Stimulated activated CD4-positive, alpha-beta T cell treated with anti-CD3 and anti-CD28 coated beads, TNF-alpha, amount 100 ng/mL, for 4 hours (primary cell): ENCODE data around the gene COBLL1.

ENCODE experiments used
- DNase-seq, 3 experiments: peaks; one replicate each; pipeline ENCODE4 v3.0.0-alpha.2; 2020; ENCODE audit warnings: low read depth in 3 of 3

Gene COBLL1

DNA sequence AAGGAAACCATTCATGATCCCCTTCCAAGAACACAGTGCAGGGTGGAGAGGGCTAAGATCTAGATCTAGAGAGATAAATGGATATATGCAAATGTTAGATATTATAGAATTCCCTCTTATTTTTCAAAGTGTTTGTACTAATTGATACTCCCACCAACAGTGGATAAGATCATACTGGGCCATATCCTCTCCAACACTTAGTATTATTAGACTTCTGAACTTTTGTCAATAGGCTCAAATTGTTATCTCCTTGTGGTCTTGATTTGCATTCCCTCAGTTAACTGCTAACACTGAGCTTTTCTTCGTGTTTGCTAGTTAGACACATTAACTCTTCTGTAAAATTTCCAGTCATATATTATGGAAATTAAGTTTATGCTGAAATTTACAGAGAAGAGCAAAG lies 163.9 kb downstream of the COBLL1 start:
- no peak for DNase-seq

GRCh38 chr2:164677271-164677670 lies 164.4 kb downstream of the COBLL1 start:
- DNase-seq: no peak

DNA sequence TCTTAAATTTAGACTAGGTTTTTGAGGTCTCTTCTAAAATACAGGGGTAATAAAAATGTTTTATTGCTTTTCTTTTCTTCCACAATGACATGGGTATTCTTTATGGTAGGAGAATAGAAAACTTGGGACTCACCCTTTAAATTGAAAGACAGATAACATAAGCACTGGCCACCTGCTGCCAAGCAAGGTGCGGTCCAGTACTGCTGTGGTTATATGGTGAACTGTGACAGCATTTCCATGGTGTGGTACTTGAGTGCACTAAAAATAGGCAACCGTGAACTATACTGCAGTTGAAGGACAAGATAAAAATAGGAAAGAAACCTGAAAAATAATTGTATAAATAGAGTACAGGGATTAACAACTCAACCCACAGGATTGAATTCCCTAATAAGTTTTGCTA lies 165.9 kb downstream of the COBLL1 start:
- DNase-seq: no peak

- DNase-seq: no peak
Measured at GRCh38 chr2:164675027-164675426, 166.6 kb downstream of the COBLL1 start.

GRCh38 chr2:164671664-164672396 lies 169.8 kb downstream of the COBLL1 start:
- DNase-seq: no peak

DNA sequence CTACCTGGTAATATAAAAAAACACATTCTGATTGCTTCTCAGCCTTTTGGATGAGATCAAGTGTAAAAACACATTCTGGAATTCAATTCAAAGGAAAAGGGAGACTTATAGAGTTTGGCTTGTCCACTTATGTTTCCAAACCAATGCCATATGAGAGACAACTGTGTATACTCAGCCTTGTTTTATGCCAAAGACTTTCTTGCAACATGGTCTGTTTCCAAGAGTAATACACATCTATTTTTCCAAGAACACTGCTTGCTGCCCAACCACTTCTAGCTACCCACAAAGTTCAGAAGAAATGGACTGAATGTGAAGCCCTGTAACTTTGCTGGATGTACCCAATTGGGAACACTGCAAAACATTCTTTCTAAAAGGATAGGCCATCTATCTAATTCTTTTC lies 172.3 kb downstream of the COBLL1 start:
- no peak for DNase-seq

DNA sequence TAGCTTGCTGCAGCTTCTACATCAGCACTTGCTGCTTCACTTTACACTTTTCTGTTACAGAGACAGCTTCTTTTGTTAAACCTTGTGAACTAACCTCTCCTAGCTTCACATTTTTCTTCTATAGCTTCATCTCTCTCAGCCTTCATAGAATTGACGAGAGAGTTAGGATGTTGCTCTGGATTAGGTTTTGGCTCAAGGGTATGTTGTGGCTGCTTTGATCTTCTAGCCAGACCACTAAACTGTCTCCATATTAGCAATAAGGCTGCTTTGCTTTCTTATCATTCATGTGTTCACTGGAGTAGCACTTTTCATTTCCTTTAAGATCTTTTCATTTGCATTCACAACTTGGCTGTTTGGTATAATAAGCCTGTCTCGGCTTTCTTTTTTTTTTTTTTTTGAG lies 174.1 kb downstream of the COBLL1 start:
- no peak for DNase-seq

DNA sequence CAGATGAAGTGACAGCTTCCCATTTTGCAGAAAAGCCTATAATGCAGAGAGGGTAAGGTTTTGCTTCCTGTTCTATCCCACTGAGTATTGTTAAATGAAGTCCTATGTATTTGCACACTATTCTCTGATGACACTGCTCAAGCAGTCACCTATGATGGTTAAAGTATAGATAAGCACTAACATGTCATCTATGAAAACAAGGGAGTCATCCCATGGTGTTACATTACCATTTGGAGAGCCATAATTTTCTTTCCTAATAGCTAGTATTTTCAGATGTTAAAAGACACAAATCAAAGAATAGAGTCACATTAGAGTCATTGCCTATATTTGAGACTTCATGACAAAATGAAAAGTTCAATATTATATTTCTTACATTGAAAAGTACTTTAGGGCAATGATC lies 177.6 kb downstream of the COBLL1 start:
- no peak for DNase-seq

DNA sequence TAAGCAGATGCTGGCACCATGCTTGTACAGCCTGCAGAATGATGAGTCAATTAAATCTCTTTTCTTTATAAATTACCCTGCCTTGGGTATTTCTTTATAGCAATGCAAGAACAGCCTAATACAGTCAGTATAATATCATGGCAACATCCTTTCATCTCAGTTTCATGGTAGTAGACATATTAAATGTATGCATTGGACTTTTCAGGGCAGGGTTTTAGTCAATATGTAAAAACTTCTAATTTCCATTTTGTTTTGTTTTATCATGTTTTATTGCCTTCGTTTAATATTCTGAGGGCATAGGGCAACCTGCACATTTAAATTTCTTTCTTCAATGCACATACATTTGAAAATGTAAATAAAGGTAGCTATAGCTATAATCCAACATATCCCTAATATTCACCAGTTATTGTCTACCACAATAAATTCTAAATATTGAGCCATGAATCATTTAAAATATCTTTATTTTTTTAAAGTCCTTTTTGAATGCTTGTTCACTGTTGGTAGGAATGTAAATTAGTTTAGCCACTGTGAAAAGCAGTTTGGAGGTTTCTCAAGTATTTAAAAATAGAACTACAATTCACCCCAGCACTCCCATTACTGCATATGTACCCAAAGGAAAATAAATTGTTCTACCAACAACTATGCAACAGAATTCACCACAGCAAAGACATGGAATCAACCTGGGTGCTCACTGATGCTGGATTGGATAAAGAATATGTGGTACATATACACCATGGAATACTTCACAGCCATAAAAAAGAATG lies 178.6 kb downstream of the COBLL1 start:
- DNase-seq: no peak

DNA sequence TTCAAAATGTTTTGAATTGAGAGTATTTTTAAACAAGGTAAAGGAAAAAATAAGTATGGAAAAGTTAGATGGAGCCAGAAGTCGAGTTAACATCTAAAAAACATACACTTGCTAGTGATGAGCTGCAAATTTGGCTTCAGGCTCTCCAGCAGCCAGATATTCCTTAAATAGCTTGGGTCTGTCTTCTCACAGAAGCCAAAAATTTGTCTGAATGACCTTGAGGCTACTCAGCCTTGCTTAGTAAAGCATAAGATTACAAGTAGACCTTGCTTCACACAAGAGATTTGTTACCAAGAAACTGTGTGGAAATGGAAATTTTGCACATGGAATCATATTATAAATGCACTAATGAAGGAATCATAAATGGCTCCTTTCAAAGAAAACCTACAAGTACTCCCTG lies 179.6 kb downstream of the COBLL1 start:
- DNase-seq: no peak

DNA sequence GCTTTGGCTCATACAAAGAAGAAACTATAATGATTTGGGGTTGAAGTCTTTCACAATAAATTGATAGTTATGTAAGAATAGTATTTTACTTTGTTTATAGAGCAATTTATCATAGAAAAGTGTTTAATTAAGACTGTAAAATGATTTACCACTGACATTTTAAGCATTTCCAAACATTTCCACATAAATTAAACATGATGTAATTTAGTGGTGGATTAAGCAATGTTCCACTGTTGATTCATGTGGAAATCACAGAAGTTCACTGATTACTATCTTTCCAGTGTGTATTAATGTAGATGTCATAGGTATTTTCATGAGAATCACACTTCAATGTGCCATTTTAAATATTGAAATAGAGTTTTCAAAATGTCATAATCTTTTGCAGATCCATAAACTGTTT lies 180.3 kb downstream of the COBLL1 start:
- no peak for DNase-seq

GRCh38 chr2:164657129-164657528 lies 184.5 kb downstream of the COBLL1 start:
- DNase-seq: no peak

- DNase-seq: no peak
Measured at GRCh38 chr2:164655750-164656149, 185.9 kb downstream of the COBLL1 start.

GRCh38 chr2:164655336-164655735 lies 186.3 kb downstream of the COBLL1 start:
- no peak for DNase-seq

GRCh38 chr2:164651361-164651760 lies 190.3 kb downstream of the COBLL1 start:
- no peak for DNase-seq

DNA sequence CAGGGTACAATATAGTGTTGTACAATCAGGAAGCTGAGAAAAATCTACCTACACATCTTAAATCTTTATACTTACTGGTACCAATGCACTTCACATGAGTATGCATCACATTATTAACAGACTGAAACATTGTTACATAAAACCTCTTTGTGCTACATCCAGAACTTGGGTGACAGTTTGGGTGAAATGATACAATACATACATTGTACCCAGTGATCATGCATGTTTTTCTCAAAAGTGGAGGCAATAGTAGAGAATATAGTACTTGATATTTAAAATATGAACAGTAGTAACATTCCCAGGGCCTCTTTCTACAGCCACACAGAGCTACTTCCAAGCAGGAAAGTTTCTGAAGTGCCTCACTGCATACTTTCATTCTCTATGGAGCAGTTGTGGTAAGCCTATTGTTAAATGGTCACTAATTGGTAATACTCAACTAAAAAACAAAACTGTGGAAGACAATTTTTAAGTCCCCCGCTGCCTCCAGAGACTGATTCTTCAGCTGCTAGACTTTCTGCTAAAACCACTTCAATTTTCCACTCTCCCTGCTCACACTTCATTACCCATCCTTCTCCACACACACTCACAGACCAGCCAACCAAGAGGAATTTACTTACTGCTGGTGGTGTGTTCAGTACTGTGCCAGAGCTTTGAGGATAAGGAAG lies 197.5 kb downstream of the COBLL1 start:
- DNase-seq: no peak

DNA sequence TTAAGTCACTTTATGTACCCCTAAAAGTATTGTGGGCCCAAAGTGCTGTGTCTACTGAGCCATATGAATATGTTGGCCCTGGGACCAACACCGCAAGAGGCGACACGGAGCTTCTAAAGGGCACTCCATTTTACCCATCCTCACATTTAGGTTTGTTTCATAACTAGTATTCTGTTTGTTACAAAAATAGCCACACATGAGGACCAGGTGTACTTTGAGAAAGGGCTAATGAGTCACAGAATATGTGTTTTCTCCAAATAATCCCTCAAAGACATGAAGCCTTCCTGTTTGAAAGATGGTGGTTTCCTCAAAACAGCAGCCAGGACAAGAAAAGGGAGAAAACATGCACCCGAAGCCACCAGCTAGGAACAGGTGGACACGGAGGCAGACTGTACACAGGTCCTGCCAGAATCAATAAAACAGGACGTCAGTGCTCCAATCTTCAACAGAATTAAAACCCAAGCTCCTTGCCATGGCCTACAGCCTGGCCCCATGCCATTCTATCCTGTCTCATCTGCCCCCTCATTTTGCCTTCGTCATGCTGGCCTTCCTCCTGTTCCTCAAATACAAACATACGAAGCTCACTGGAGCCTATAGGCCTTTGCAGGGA lies 198.6 kb downstream of the COBLL1 start:
- no peak for DNase-seq

GRCh38 chr2:164642268-164642667 lies 199.4 kb downstream of the COBLL1 start:
- DNase-seq: no peak
